Astrocyte (in vitro differentiated cells and primary cell): ENCODE data around the gene TMEM259. TPM values are rescaled to one million over a fixed set of nuclear protein-coding genes. Genes with fewer than 3 reads are reported as not detected.

Experiments
- DNase-seq: peaks from one replicate; pipeline ENCODE4 v3.0.0-alpha.2; 2010; ENCODE audit warnings: low read depth
- FAIRE-seq: peaks from 2 replicates; lab custom pipeline; 2011; peaks lifted over from hg19 to GRCh38; lab: Jason Lieb, UNC
- H2AFZ ChIP-seq: 2 replicates; pipeline ENCODE4 v1.6.0; 2012; ENCODE audit warnings: low read depth, low read length, inconsistent platforms
- H3K27ac ChIP-seq: 2 replicates; pipeline ENCODE4 v1.5.1; 2011; ENCODE audit warnings: low read depth, low read length, inconsistent platforms
- H3K27me3 ChIP-seq: 2 replicates; pipeline ENCODE4 v1.6.0; 2011; ENCODE audit warnings: low read length, inconsistent platforms; ENCODE audit not compliant: insufficient read depth
- H3K36me3 ChIP-seq: 2 replicates; pipeline ENCODE4 v1.5.1; 2011; ENCODE audit warnings: low read length, inconsistent platforms; ENCODE audit not compliant: insufficient read depth
- H3K4me1 ChIP-seq: 2 replicates; pipeline ENCODE4 v1.5.1; 2011; ENCODE audit warnings: low read length, inconsistent platforms; ENCODE audit not compliant: insufficient read depth
- H3K4me2 ChIP-seq: 2 replicates; pipeline ENCODE4 v1.6.0; 2012; ENCODE audit warnings: low read length, inconsistent platforms
- H3K4me3 ChIP-seq: 2 replicates; pipeline ENCODE4 v1.5.1; 2011; ENCODE audit warnings: low read depth, mild to moderate bottlenecking, low read length, inconsistent platforms; ENCODE audit not compliant: insufficient read depth
- H3K79me2 ChIP-seq: 2 replicates; pipeline ENCODE4 v1.6.0; 2012; ENCODE audit warnings: mild to moderate bottlenecking, low read length, inconsistent platforms; ENCODE audit not compliant: insufficient read depth
- H3K9ac ChIP-seq: 2 replicates; pipeline ENCODE4 v1.6.0; 2012; ENCODE audit warnings: mild to moderate bottlenecking, low read length, inconsistent platforms
- H3K9me3 ChIP-seq: 2 replicates; pipeline ENCODE4 v1.5.1; 2012; ENCODE audit warnings: low read depth, mild to moderate bottlenecking, low read length, inconsistent platforms; ENCODE audit not compliant: insufficient read depth
- H4K20me1 ChIP-seq: 2 replicates; pipeline ENCODE4 v1.6.0; 2012; ENCODE audit warnings: low read length, inconsistent platforms; ENCODE audit not compliant: insufficient read depth
- H3K27ac Mint-ChIP-seq: one replicate; pipeline ENCODE4 v1.8.0; 2021; ENCODE audit warnings: mild to moderate bottlenecking, mixed read lengths; ENCODE audit not compliant: unreplicated experiment
- H3K27me3 Mint-ChIP-seq: one replicate; pipeline ENCODE4 v1.8.0; 2021; ENCODE audit warnings: low read depth, mixed read lengths; ENCODE audit not compliant: unreplicated experiment
- H3K36me3 Mint-ChIP-seq: one replicate; pipeline ENCODE4 v1.8.0; 2021; ENCODE audit warnings: low read depth, mixed read lengths; ENCODE audit not compliant: unreplicated experiment
- H3K4me1 Mint-ChIP-seq: one replicate; pipeline ENCODE4 v1.8.0; 2021; ENCODE audit warnings: low read depth, mixed read lengths; ENCODE audit not compliant: unreplicated experiment
- H3K4me3 Mint-ChIP-seq: one replicate; pipeline ENCODE4 v1.8.0; 2021; ENCODE audit warnings: mild to moderate bottlenecking, moderate library complexity, mixed read lengths; ENCODE audit not compliant: unreplicated experiment
- H3K9me3 Mint-ChIP-seq: one replicate; pipeline ENCODE4 v1.8.0; 2021; ENCODE audit warnings: mild to moderate bottlenecking, mixed read lengths; ENCODE audit not compliant: unreplicated experiment
- EZH2 ChIP-seq: IDR thresholded peaks from 2 replicates; pipeline ENCODE4 v1.6.1; 2012; ENCODE audit warnings: mild to moderate bottlenecking, low read length, inconsistent platforms; ENCODE audit not compliant: insufficient read depth
- total RNA-seq: library from RNA; stranded (reverse); gene quantifications from 2 replicates; pipeline ENCODE4 v1.2.1, GENCODE V29; 2021
- TF ChIP-seq, protein P1 (sequence below): IDR thresholded peaks from 2 replicates; pipeline ENCODE4 v1.5.1; 2011; ENCODE audit warnings: low read depth, mild to moderate bottlenecking, inconsistent platforms, low read length, moderate library complexity; ENCODE audit not compliant: insufficient read depth

Gene TMEM259
- total RNA-seq, 1 donor from 2014 or later = 155 TPM

DNA sequence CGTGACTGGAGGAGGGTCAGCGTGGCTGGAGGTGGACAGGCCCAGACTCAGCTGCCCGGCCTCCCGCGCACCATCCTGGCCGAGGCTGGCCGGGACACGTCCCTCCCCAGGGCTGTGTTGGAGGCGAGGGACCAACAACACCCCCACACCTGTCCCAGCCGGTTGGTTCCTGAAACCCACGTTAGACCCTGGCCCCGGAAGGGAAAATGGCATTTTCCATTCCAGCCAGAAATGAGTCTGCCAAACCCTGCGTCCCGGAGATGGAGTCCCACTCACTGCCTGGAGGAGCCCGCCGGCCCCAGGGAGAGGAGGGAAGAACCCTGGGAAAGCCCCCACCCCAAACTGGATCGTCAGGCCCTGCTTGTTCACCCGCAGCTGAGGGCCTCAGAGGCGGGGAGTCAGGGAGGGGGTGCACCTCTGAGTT lies 41.6 kb downstream of the TMEM259 start:
- H3K27me3 Mint-ChIP-seq = no peaks in the 10 kb centered on the region
- H3K79me2 ChIP-seq = peaks cover 2% of the 10 kb centered on the region
- peaks cover 15% of the 10 kb centered on the region for H3K4me1 ChIP-seq
- H3K36me3 ChIP-seq = no peaks in the 10 kb centered on the region
- TF ChIP-seq, protein P1, sequence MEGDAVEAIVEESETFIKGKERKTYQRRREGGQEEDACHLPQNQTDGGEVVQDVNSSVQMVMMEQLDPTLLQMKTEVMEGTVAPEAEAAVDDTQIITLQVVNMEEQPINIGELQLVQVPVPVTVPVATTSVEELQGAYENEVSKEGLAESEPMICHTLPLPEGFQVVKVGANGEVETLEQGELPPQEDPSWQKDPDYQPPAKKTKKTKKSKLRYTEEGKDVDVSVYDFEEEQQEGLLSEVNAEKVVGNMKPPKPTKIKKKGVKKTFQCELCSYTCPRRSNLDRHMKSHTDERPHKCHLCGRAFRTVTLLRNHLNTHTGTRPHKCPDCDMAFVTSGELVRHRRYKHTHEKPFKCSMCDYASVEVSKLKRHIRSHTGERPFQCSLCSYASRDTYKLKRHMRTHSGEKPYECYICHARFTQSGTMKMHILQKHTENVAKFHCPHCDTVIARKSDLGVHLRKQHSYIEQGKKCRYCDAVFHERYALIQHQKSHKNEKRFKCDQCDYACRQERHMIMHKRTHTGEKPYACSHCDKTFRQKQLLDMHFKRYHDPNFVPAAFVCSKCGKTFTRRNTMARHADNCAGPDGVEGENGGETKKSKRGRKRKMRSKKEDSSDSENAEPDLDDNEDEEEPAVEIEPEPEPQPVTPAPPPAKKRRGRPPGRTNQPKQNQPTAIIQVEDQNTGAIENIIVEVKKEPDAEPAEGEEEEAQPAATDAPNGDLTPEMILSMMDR = no peak
- no peak for TF ChIP-seq EZH2
- no peak overlapping the region for H3K9ac ChIP-seq
- FAIRE-seq = no peak
- H4K20me1 ChIP-seq = no peaks in the 10 kb centered on the region
- no peak overlapping the region for H3K4me3 Mint-ChIP-seq
- no peak overlapping the region for H3K4me3 ChIP-seq
- no peaks in the 10 kb centered on the region for H3K9me3 ChIP-seq
- no peak for DNase-seq
- no peaks in the 10 kb centered on the region for H3K9me3 Mint-ChIP-seq
- H3K4me1 Mint-ChIP-seq = peaks cover 2% of the 10 kb centered on the region
- no peak overlapping the region for H3K4me2 ChIP-seq
- no peaks in the 10 kb centered on the region for H3K36me3 Mint-ChIP-seq
- no peak overlapping the region for H2AFZ ChIP-seq
- H3K27me3 ChIP-seq = no peaks in the 10 kb centered on the region
- H3K27ac ChIP-seq = no peak overlapping the region
- H3K27ac Mint-ChIP-seq = peak overlapping the region; percentile 41

DNA sequence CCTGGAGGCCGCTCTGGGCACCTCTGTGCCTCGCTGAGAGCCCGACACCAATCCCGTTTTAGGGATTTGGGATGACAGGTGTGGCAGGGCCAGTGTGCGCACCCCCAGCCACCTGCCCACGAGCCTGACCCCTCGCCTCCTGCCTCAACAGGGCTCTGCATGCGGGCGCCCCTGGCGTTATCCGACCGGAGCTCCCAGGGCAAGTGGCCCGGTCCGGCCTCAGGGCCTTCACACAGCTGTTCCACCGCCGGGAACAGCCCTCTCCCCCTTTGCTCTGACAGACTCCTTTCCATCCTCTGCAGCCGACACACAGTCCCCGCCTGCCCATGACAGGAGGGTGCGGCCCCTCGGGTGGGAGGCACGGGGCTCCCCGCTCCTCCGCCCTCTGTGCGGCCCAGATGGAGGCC lies 43.9 kb downstream of the TMEM259 start:
- Mint-ChIP-seq H3K27ac (no peak overlapping the region), H3K27me3 (no peaks in the 10 kb centered on the region), H3K9me3 (no peaks in the 10 kb centered on the region), H3K4me1 (peaks cover 2% of the 10 kb centered on the region), H3K36me3 (peaks cover 5% of the 10 kb centered on the region), H3K4me3 (no peak overlapping the region)
- Histone ChIP-seq H3K27me3 (no peaks in the 10 kb centered on the region), H3K9me3 (no peaks in the 10 kb centered on the region), H3K4me1 (peaks cover 8% of the 10 kb centered on the region), H4K20me1 (no peaks in the 10 kb centered on the region), H3K36me3 (peaks cover 3% of the 10 kb centered on the region), H3K4me3 (no peak overlapping the region), H3K9ac (no peak overlapping the region), H3K27ac (no peak overlapping the region), H3K4me2 (no peak overlapping the region), H3K79me2 (no peaks in the 10 kb centered on the region), H2AFZ (no peak overlapping the region)
- no peak for TF ChIP-seq EZH2
- TF ChIP-seq, protein P1 = no peak
- FAIRE-seq (no peak), DNase-seq (no peak)

DNA sequence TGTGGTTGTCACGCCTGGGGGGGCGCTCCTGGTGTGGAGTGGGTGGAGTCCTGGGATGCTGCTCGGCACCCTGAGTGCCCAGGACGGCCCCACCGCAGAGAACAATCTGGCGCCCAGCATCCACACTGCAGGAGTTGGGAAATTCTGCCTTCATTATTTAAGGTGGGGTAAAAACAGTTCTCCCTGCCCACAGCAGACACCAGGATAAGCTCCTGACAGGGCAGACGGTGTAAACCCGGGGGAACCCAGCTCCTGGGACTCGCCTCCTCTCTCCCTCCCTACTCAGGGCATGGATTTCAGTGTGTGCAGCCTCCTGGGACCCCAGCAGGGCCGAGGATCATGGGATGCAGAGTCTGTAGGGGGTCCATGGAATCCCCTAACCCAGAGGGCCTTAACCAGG lies 44.4 kb downstream of the TMEM259 start:
- no peak overlapping the region for H3K9ac ChIP-seq
- no peaks in the 10 kb centered on the region for H3K27me3 ChIP-seq
- no peak overlapping the region for H3K27ac ChIP-seq
- peaks cover 2% of the 10 kb centered on the region for H3K4me1 Mint-ChIP-seq
- no peak overlapping the region for H3K27ac Mint-ChIP-seq
- DNase-seq (no peak), FAIRE-seq (no peak)
- H4K20me1 ChIP-seq = no peaks in the 10 kb centered on the region
- no peaks in the 10 kb centered on the region for H3K79me2 ChIP-seq
- no peak overlapping the region for H3K4me3 ChIP-seq
- peaks cover 3% of the 10 kb centered on the region for H3K36me3 ChIP-seq
- H2AFZ ChIP-seq = no peak overlapping the region
- no peak overlapping the region for H3K4me3 Mint-ChIP-seq
- TF ChIP-seq, protein P1 = no peak
- TF ChIP-seq EZH2 = no peak
- H3K9me3 ChIP-seq = no peaks in the 10 kb centered on the region
- peaks cover 6% of the 10 kb centered on the region for H3K36me3 Mint-ChIP-seq
- peaks cover 8% of the 10 kb centered on the region for H3K4me1 ChIP-seq
- no peaks in the 10 kb centered on the region for H3K9me3 Mint-ChIP-seq
- no peaks in the 10 kb centered on the region for H3K27me3 Mint-ChIP-seq
- no peak overlapping the region for H3K4me2 ChIP-seq
